Mucosa of stomach (tissue), 1 donor: ENCODE measurements around the gene SLC38A9.
"Not testable (repeated sequence)": the region's sequence is repeated elsewhere in the genome, so short reads cannot be mapped to it uniquely, and the experiment has no call there.

Source experiments
- H3K27me3 ChIP-seq: one replicate; pipeline ENCODE4 v1.7.0; 2013; ENCODE audit warnings: mild to moderate bottlenecking, low read length; ENCODE audit not compliant: control insufficient read depth, insufficient read depth
- H3K36me3 ChIP-seq: one replicate; pipeline ENCODE4 v1.7.0; 2013; ENCODE audit warnings: low read length; ENCODE audit not compliant: control insufficient read depth, insufficient read depth
- H3K4me1 ChIP-seq: one replicate; pipeline ENCODE4 v1.7.0; 2013; ENCODE audit warnings: mild to moderate bottlenecking, low read length; ENCODE audit not compliant: control insufficient read depth, insufficient read depth
- H3K4me3 ChIP-seq: one replicate; pipeline ENCODE4 v1.7.0; 2013; ENCODE audit warnings: low read length
- H3K9ac ChIP-seq: one replicate; pipeline ENCODE4 v1.7.0; 2013; ENCODE audit warnings: mild to moderate bottlenecking, low read length, moderate library complexity
- H3K9me3 ChIP-seq: one replicate; pipeline ENCODE4 v1.7.0; 2013; ENCODE audit warnings: mild to moderate bottlenecking, low read length, moderate library complexity; ENCODE audit not compliant: control insufficient read depth
- donor health status: Pancreatic carcinoma.

Gene SLC38A9

GRCh38 chr5:55701462-55702103 is 10.5 kb downstream of the SLC38A9 start:
- Histone ChIP-seq H3K36me3 (no peaks in the 10 kb centered on the region), H3K27me3 (no peaks in the 10 kb centered on the region), H3K4me1 (no peaks in the 10 kb centered on the region), H3K9me3 (no peaks in the 10 kb centered on the region), H3K9ac (no peak overlapping the region), H3K4me3 (no peak overlapping the region)

GRCh38 chr5:55700745-55701144 is 11.4 kb downstream of the SLC38A9 start:
- Histone ChIP-seq H3K9ac (no peak overlapping the region), H3K9me3 (no peaks in the 10 kb centered on the region), H3K4me1 (no peaks in the 10 kb centered on the region), H3K27me3 (no peaks in the 10 kb centered on the region), H3K36me3 (no peaks in the 10 kb centered on the region), H3K4me3 (no peak overlapping the region)

- no peaks in the 10 kb centered on the region for H3K9me3 ChIP-seq
- H3K4me3 ChIP-seq: no peak overlapping the region
- H3K27me3 ChIP-seq: no peaks in the 10 kb centered on the region
- no peaks in the 10 kb centered on the region for H3K36me3 ChIP-seq
- H3K4me1 ChIP-seq: no peaks in the 10 kb centered on the region
- H3K9ac ChIP-seq: no peak overlapping the region
Observed at GRCh38 chr5:55699041-55699688, 13.0 kb downstream of the SLC38A9 start.

DNA sequence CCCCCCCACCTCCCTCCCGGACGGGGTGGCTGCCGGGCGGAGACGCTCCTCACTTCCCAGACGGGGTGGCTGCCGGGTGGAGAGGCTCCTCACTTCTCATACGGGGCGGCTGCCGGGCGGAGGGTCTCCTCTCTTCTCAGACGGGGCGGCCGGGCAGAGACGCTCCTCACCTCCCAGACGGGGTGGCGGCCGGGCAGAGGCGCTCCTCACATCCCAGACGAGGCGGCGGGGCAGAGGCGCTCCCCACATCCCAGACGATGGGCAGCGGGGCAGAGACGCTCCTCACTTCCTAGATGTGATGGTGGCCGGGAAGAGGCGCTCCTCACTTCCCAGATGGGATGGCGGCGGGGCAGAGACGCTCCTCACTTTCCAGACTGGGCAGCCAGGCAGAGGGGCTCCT is 15.4 kb downstream of the SLC38A9 start:
- not testable (repeated sequence) for H3K4me1 ChIP-seq, H3K27me3 ChIP-seq, H3K9ac ChIP-seq, H3K36me3 ChIP-seq, H3K9me3 ChIP-seq, H3K4me3 ChIP-seq

DNA sequence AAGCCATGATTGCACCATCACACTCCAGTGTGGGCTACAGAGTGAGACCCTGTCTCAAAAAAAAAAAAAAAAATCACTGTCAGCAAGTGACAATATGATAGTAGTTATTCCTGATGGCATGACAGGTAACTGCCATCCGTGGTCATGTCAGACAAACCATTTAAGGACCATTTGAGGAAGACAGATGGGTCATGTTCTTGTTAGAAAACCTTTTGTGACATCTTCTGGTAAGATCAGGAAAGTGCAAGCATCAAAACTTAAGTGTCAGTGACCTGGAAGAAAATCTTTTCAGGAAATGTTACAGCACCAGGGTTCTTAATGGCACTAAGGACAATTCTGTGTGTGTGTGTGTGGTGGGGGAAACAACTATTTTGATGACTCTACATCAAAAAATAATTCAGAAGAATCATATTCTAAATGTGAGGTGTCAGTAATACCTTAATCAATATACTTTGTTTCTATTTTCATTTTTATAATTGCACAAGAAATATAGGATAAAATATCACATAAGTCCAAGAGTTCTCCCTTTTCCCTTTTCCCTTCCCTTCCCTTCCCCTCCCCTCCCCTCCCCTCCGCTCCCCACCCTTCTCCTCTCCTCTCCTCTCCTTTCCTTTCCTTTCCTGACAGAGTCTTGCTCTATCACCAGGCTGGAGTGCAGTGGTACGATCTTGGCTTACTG is 17.8 kb downstream of the SLC38A9 start:
- Histone ChIP-seq H3K4me1 (no peaks in the 10 kb centered on the region), H3K9ac (no peak overlapping the region), H3K36me3 (no peaks in the 10 kb centered on the region), H3K9me3 (no peaks in the 10 kb centered on the region), H3K27me3 (no peaks in the 10 kb centered on the region), H3K4me3 (no peak overlapping the region)

DNA sequence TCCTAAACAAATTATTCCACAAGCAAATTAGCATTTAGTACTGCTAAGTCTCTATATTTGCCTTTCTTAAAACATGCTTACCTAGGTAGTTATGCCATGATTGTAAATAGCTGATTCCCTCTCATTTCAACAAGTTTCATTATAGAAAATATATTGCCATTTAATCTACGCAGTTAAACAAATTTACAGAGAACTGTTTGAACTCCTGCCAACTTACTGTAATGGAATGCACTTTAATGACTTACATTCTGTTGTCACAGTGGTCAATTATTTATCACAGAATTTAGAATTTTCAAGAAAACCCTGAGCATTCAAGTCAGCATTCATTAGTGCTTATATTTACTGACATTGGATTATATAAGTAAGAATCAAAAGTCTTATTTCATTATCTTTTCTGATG is 19.6 kb downstream of the SLC38A9 start:
- H3K9me3 ChIP-seq: no peaks in the 10 kb centered on the region
- H3K4me3 ChIP-seq: no peak overlapping the region
- H3K36me3 ChIP-seq: no peaks in the 10 kb centered on the region
- H3K27me3 ChIP-seq: no peaks in the 10 kb centered on the region
- no peaks in the 10 kb centered on the region for H3K4me1 ChIP-seq
- H3K9ac ChIP-seq: no peak overlapping the region

GRCh38 chr5:55692106-55692417 is 20.1 kb downstream of the SLC38A9 start:
- H3K27me3 ChIP-seq: no peaks in the 10 kb centered on the region
- no peak overlapping the region for H3K4me3 ChIP-seq
- no peaks in the 10 kb centered on the region for H3K9me3 ChIP-seq
- H3K4me1 ChIP-seq: no peaks in the 10 kb centered on the region
- H3K36me3 ChIP-seq: no peaks in the 10 kb centered on the region
- H3K9ac ChIP-seq: no peak overlapping the region

DNA sequence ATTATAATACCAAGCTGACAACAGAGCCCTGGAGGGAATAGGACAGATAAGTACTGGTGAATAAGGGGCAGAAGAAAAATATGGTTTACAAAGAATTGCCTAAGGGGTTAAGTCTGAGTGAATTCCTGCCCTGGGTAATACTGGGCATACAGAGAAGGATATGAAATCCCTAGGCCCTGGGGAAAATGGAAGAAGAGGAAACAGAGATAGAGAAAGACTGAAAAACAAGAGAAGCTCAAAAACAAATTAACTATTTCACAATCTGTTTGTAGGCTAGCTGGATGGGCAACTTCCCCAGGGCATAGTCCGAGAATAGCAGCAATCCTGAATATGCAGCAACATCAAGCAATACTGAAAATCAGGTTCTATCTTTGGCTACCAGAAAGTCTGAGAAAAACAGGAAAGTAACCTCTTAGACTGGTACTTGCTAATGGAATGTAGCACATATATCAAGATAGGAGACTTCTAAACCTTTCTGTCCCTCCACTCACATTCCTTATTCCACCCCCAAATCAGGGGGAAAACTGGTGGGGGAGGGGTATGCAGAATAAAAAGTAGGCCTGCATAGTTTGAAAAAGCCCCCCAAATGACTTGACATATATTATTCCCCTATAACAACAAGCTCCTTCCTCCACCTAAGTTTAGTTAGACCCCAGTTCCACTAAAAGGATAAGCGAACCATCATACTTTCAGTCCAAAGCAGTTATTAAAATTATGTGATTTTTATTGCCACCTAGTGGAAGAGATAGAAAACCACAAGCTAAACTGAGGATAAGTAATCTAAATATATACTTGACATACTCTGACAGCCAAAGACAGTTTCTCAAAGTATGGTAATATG is 20.6 kb downstream of the SLC38A9 start:
- Histone ChIP-seq H3K9ac (no peak overlapping the region), H3K4me3 (no peak overlapping the region), H3K27me3 (no peaks in the 10 kb centered on the region)

GRCh38 chr5:55682071-55682470 is 30.1 kb downstream of the SLC38A9 start:
- no peak overlapping the region for H3K9ac ChIP-seq
- H3K27me3 ChIP-seq: no peaks in the 10 kb centered on the region
- no peaks in the 10 kb centered on the region for H3K36me3 ChIP-seq
- no peak overlapping the region for H3K4me3 ChIP-seq
- no peaks in the 10 kb centered on the region for H3K9me3 ChIP-seq
- no peaks in the 10 kb centered on the region for H3K4me1 ChIP-seq

More for the DNA sequence above, 20.6 kb downstream of the SLC38A9 start:
- Histone ChIP-seq H3K4me1 (no peaks in the 10 kb centered on the region), H3K9me3 (no peaks in the 10 kb centered on the region), H3K36me3 (no peaks in the 10 kb centered on the region)

DNA sequence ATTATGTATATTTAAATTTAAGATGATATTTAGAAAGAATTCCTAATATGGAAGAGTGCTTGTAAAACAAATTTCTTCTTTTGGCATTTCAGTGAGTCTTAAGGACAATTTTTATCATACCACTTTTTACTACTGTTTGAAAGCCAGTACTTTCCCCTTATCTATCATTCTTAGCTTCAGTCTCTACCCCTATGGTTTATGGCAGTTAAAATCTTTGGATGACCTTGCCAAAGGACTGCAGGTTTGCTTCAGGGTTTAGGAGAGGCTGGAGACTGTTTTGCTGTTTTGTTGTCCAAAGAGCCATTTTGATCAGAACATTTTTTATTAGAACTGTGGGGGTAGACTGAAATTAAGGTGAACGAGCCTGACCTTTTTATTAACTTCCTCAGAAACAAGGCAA is 30.8 kb downstream of the SLC38A9 start:
- no peaks in the 10 kb centered on the region for H3K4me1 ChIP-seq
- no peak overlapping the region for H3K9ac ChIP-seq

DNA sequence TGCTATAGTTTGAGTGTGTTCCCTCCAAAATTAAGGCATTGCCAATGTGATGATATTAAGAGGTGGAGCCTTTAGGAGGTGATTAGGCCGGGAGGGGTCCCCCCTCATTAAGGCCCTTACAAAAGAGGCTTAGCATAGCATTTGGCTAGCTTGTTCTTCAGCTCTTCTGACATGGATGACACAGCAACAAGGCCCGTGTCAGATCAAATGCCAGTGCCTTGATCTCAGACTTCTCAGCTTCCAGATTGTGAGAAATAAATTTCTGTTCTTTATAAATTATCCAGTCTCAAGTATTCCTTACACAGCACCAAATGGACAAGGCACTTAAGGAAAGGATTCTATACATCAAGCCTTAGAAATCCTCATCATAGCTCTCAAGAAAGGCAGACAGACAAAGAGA is 31.8 kb downstream of the SLC38A9 start:
- Histone ChIP-seq H3K4me3 (no peak overlapping the region), H3K36me3 (no peaks in the 10 kb centered on the region), H3K9ac (no peak overlapping the region), H3K27me3 (no peaks in the 10 kb centered on the region), H3K4me1 (no peaks in the 10 kb centered on the region), H3K9me3 (no peaks in the 10 kb centered on the region)

More for the DNA sequence above, 30.8 kb downstream of the SLC38A9 start:
- Histone ChIP-seq H3K36me3 (no peaks in the 10 kb centered on the region), H3K4me3 (no peak overlapping the region), H3K9me3 (no peaks in the 10 kb centered on the region), H3K27me3 (no peaks in the 10 kb centered on the region)

DNA sequence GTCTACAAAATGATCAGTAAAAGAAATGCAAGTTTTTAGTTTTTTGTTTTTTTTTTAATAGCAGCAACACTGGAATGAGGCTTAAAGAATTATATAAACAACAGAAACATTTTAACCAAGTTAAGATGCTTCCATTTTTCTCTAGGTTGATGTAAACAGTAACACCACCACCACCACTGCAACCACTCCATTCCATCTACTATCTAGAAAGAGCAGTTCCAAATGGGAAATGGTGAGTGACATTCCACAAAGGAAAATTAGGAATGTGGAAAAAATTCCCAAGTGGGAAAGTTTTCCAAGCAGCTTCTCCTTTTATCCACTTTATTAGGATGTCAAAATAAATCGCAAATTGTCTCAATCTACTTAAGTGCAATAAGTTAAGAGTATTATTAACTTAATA is 32.6 kb downstream of the SLC38A9 start:
- Histone ChIP-seq H3K4me3 (no peak overlapping the region), H3K27me3 (no peaks in the 10 kb centered on the region), H3K36me3 (no peaks in the 10 kb centered on the region), H3K9me3 (no peaks in the 10 kb centered on the region), H3K4me1 (no peaks in the 10 kb centered on the region), H3K9ac (no peak overlapping the region)
